ENCODE results near the gene ZDHHC14.

The ZDHHC14 gene

DNA sequence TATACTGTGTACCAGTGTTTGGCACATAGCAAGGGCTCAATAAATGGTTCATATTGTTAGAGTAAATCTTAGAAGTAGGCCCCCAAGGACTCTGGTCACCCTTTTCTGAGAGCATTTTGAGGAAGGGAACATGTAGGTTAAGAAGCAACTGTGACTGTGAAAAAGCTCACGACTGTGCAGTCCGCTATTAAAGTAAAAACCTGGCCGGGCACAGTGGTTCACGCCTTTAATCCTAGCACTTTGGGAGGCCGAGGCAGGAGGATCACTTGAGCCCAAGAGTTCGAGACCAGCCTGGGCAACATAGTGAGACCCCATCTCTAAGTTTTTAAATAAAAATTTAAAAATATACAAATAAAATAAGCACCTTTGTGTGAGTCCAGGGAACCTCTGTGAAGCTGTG, 5.0 kb downstream of the ZDHHC14 start:
- Histone ChIP-seq H4K20me1 (ENCODE audit: control insufficient read depth, insufficient read depth, low read depth, low read length) (0 out of 2 replicates have a peak, but pooled peaks cover 4% of the 10 kb centered on the region), H3K27ac (ENCODE audit: low read depth, low read length) (no peak overlapping the region), H3K4me3 (ENCODE audit: low read length) (no peak overlapping the region), H3K36me3 (ENCODE audit: control insufficient read depth, low read length) (no peaks in the 10 kb centered on the region), H3K9me3 (ENCODE audit: control insufficient read depth, insufficient read depth, low read length) (peaks cover 4% of the 10 kb centered on the region), H3K9me2 (replicated peaks; ENCODE audit: control insufficient read depth, low read length) (no peaks in the 10 kb centered on the region), H3K4me2 (ENCODE audit: low read length) (no peak overlapping the region), H3K4me1 (ENCODE audit: control insufficient read depth, low read length) (peaks cover 12% of the 10 kb centered on the region), H3F3A (ENCODE audit: control insufficient read depth, insufficient read depth) (no peaks in the 10 kb centered on the region), H3K79me2 (ENCODE audit: control insufficient read depth, low read length) (no peaks in the 10 kb centered on the region), H3K27me3 (ENCODE audit: control insufficient read depth, low read length) (peaks cover 15% of the 10 kb centered on the region)
- TF ChIP-seq, protein P1, sequence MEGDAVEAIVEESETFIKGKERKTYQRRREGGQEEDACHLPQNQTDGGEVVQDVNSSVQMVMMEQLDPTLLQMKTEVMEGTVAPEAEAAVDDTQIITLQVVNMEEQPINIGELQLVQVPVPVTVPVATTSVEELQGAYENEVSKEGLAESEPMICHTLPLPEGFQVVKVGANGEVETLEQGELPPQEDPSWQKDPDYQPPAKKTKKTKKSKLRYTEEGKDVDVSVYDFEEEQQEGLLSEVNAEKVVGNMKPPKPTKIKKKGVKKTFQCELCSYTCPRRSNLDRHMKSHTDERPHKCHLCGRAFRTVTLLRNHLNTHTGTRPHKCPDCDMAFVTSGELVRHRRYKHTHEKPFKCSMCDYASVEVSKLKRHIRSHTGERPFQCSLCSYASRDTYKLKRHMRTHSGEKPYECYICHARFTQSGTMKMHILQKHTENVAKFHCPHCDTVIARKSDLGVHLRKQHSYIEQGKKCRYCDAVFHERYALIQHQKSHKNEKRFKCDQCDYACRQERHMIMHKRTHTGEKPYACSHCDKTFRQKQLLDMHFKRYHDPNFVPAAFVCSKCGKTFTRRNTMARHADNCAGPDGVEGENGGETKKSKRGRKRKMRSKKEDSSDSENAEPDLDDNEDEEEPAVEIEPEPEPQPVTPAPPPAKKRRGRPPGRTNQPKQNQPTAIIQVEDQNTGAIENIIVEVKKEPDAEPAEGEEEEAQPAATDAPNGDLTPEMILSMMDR (IDR thresholded peaks at IDR 0.05; ENCODE audit: low read depth, low read length, poor library complexity, severe bottlenecking), result no peak
- no peak for TF ChIP-seq EZH2phosphoT487 (IDR thresholded peaks at IDR 0.05; ENCODE audit: borderline replicate concordance, low read length)

DNA sequence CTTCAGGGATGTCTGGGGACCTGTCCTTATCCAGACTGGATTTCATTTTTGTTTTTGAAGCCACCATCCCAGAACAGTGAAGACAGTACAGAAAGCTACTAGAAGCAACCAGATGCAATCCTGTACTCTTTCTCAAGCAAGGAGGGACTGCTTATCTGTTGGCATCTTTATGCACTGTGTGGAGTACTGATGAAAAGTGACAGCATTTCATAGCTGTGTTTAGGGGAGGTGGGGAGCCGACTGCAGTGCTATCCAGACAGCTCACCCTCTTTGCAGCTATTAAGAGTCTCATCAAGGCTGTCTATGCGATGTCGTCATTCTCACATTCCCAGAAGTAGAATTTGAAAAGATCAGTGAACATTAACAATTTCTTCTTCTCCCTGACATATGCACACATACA, 5.5 kb downstream of the ZDHHC14 start:
- Histone ChIP-seq H3K27ac (ENCODE audit: low read depth, low read length) (no peak overlapping the region), H3K4me2 (ENCODE audit: low read length) (no peak overlapping the region), H3K9me2 (replicated peaks; ENCODE audit: control insufficient read depth, low read length) (no peaks in the 10 kb centered on the region), H4K20me1 (ENCODE audit: control insufficient read depth, insufficient read depth, low read depth, low read length) (0 out of 2 replicates have a peak, but pooled peaks cover 4% of the 10 kb centered on the region), H3F3A (ENCODE audit: control insufficient read depth, insufficient read depth) (no peaks in the 10 kb centered on the region), H3K4me3 (ENCODE audit: low read length) (no peak overlapping the region), H3K36me3 (ENCODE audit: control insufficient read depth, low read length) (no peaks in the 10 kb centered on the region), H3K9me3 (ENCODE audit: control insufficient read depth, insufficient read depth, low read length) (peaks cover 8% of the 10 kb centered on the region), H3K27me3 (ENCODE audit: control insufficient read depth, low read length) (peaks cover 15% of the 10 kb centered on the region), H3K79me2 (ENCODE audit: control insufficient read depth, low read length) (no peaks in the 10 kb centered on the region), H3K4me1 (ENCODE audit: control insufficient read depth, low read length) (peaks cover 12% of the 10 kb centered on the region)
- TF ChIP-seq, protein P1 (IDR thresholded peaks at IDR 0.05; ENCODE audit: low read depth, low read length, poor library complexity, severe bottlenecking), result no peak

DNA sequence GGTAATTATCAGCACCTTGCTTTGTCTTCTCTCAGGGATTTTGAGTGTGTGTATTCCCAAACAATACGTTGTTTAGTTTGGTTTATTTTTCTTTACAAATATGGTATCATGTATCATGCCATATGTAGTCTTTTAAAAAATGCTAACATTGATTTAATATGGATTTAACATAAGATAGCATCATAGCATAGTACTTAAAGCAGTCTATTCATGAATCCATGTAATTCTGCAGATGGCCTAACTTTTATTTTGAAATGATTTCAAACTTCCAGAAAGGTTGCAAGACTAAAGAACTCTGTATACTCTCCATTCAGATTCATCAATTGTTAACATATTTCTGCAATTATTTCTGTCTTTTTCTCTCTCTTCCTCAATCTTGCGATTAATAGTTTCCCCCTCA, 7.9 kb downstream of the ZDHHC14 start:
- Histone ChIP-seq H3K27me3 (ENCODE audit: control insufficient read depth, low read length) (no peaks in the 10 kb centered on the region), H3K9me3 (ENCODE audit: control insufficient read depth, insufficient read depth, low read length) (peaks cover 8% of the 10 kb centered on the region), H3K36me3 (ENCODE audit: control insufficient read depth, low read length) (no peaks in the 10 kb centered on the region), H3K79me2 (ENCODE audit: control insufficient read depth, low read length) (no peaks in the 10 kb centered on the region), H3F3A (ENCODE audit: control insufficient read depth, insufficient read depth) (no peaks in the 10 kb centered on the region), H3K4me1 (ENCODE audit: control insufficient read depth, low read length) (peaks cover 7% of the 10 kb centered on the region), H3K4me3 (ENCODE audit: low read length) (no peak overlapping the region), H3K9me2 (replicated peaks; ENCODE audit: control insufficient read depth, low read length) (no peaks in the 10 kb centered on the region), H3K27ac (ENCODE audit: low read depth, low read length) (no peak overlapping the region), H4K20me1 (ENCODE audit: control insufficient read depth, insufficient read depth, low read depth, low read length) (no peaks in the 10 kb centered on the region), H3K4me2 (ENCODE audit: low read length) (no peak overlapping the region)
- TF ChIP-seq EZH2phosphoT487 (IDR thresholded peaks at IDR 0.05; ENCODE audit: borderline replicate concordance, low read length), result no peak
- TF ChIP-seq, protein P1 (IDR thresholded peaks at IDR 0.05; ENCODE audit: low read depth, low read length, poor library complexity, severe bottlenecking), result no peak
